GM18873 (cell line): ENCODE measurements around the gene AKAP12.

ENCODE experiments used
- ATAC-seq: cut with Tn5 transposase; IDR thresholded peaks from one replicate; pipeline ENCODE4 v1.9.1; 2021; ENCODE audit warnings: mild to moderate bottlenecking, moderate library complexity, moderate number of reproducible peaks; ENCODE audit not compliant: unreplicated experiment, low FRiP score

Gene AKAP12

DNA sequence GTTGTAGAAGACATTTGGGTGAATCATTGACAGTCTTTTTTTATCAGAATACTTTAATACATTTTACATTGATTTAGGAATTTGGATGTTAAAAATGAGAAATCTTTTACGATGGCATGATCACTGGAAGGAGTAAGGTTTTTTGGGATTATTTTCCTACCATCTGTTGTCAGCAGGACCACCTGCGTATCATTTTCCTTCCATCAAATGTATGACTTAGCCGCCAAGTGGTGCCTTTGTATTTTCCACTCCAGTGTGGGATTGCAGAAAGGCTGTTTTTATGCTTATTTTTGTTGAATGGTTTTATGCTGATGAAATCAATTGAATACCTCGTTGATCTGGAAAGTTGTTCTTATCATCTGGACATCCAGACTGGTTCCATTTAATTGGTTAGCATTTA is 35.8 kb downstream of the AKAP12 start:
- no peak for ATAC-seq

DNA sequence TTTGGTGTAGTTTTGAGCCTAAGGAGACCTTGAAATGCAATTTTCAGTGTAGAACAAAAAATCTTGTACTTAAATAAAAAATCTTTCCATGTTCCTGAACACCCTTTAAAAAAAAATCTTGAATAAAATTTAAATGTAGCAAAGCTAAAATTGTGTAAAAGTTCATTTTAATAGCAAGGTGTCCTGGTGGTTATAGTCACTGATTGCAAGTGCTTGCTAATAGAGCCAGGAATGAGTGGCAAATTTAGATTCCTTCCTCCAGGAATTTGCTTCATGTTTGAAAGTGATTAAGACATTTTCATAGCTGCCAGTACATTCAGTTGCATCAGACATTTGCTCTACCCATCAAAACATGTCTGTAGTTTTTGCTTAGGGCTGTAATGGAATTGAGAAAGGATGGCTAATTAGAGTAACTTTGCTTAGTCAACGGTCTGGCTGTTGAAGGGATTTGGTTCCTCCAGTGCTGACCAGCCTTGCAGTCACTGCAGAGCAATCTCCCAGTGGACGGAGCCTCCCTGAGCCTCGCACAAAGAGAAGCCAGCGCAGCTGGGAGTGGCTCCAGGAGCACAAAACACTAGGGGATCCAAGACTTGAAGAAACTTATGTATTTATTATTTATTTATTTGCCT is 36.5 kb downstream of the AKAP12 start:
- no peak for ATAC-seq

DNA sequence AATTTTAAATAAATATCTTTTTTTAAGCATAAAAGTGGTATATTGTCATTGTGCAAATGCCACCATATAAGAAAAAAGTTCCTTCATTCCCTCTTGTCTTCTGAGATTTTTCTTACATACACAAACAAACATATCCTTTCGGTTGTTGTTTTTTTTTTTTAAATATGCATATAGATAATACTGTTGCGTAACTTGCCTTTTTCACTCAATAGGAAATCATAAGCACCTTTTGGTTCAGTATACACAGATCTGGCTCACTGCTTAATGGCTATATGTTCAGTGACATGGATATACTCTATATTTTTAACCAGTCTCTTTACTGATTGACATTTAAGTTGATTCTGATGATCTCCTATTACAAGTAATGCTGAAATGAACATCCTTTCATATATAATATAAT is 40.1 kb downstream of the AKAP12 start:
- no peak for ATAC-seq

DNA sequence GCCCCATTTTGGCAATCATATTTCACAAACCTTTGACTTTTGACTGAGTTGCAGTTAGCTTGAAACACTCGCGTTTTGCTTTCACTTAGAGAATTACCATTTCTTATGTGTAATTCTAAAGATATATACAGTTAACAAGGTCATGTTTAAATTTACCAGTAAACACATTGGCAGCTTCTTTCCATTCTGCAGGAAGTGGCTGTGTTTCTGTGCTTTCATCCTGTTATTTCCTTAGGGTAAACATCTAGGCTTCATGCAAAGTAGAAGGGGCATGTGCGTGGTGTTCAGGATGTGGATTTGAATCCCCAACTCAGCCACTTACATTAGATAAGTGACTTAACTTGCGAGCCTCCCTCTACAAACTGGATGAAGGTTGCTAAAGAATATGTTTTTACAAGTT is 41.1 kb downstream of the AKAP12 start:
- no peak for ATAC-seq

DNA sequence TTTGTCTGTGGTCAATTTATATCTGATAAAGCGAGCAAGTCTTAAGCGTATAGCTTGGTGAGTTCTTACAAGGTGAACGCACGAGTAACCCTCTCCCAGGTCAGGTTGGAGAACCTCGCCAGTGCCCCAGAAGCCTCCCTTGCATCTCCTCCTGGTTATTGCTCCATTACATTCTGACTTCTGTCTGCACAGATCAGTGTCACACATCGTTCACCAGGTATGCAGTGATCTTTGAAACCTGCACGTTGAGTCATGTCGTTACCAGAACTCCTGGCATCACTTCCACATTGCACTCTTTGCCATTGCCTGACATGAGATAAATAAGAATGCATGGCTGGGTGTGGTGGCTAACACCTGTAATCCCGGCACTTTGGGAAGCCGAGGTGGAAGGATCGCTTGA is 44.2 kb downstream of the AKAP12 start:
- ATAC-seq, result no peak

DNA sequence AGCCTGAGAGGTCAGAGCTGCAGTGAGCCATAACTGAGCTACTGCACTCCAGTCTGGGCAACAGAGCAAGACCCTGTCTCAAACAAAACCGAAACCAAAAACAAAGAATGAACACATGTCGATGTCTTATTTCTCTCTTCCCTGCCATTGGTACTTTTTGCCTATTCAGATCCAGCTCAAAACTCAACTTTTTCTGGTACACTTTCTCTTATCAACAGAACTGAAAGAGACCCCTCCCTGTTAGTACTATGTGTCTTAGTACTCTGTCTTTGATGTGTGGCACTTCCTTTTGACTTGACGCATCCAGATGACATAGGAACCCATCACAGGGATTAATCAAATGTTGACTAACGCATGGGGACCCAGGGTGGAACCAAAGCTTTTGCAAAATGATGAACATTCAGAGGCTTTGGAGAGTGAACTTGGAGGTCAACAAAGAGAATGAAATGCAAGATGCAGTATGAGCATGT is 44.8 kb downstream of the AKAP12 start:
- ATAC-seq, result no peak

DNA sequence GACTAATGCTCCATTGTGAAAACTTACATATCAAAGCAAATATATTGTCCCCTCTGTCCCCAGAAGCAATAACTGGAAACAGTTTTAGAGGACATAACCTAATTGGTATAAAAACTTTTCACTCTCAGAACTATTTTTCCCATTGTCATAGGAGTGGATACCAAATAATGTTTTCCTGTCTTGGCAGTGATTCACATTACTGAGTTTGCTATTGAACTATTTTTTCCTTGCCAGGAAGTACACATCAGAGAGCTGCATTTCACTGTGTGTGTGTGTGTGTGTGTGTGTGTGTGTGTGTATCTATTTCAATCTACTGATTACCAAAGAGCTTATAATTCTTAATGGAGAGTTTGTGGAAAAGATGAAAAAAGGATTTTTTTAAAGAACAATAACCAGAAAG is 45.4 kb downstream of the AKAP12 start:
- no peak for ATAC-seq

DNA sequence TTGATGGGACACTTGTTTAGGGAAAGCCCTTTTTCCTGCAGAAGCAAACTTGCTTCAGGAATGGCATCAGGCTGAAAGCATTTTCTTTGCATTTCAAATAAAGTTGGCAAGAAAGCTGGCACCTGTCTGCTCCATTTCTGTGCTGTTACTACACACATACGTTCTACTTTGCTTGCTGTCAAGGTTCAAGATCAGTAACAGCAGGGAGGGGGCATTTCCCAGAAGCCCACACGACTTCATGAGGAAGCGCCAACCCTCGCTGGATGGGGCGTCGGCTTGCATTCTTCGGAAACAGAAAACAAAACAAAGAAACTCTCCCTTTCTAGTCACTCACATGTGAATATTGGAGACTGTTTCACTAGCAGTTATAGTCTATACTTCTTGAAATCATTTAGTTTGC is 46.4 kb downstream of the AKAP12 start:
- no peak for ATAC-seq

DNA sequence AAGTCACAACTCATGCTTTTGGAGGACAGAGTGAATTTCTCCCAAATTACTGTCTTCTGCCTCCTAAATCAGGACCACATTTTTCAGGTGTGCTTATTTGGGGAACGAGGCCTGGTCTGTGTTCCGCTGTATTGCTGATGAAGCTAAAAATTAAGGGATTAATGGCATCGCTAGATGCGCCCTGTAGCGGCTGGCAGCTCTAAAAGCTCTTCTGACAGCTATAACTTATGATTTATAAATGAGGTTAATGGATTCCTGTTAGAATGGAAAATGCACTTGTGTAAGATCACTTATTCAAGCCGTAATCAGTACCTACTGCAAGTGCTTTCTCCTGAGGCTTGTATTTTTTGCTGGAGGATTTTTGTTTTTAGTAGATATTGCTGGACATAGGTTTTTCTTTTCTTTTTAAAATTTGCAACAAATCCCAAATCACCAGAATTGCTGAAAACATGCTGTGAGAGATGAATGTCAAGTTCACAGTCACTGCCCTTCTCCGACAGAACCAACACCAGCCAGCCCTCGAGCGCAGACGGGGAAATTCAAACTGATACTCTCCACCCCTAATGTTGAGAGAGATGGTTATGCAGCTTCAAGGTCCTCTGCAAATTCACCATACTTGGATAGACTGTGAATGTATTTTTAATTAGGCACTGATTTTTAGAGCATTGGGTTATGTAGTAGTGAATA is 49.1 kb downstream of the AKAP12 start:
- no peak for ATAC-seq

DNA sequence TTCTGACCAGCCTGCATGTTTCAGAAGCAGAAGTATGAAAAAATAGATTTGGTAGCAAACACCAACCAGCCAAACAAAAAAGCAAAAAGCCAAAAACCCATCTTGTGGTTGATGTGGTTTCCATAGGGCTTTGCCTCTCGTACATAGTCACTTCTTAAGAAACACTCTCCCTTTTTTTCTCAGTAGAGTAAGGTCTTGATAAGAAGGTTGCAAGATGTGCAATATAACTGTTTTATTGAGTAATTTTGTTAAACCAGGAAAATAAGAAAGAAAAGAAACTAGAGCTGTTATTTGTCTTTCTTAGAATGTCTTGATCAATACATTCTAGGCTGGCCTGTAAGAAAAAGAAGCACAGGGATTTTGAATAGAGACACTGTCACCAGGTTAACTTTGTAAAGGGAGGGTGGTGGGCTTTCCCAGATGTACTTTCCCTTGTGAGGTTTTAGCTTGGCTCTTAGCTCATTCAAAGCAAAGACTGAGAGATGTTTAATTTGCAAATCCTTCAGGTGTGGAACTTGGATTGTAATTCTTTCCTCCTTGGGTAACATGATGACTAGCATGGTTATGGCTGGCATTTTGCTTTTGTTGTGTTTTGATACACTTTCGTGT is 49.7 kb downstream of the AKAP12 start:
- ATAC-seq, result no peak

DNA sequence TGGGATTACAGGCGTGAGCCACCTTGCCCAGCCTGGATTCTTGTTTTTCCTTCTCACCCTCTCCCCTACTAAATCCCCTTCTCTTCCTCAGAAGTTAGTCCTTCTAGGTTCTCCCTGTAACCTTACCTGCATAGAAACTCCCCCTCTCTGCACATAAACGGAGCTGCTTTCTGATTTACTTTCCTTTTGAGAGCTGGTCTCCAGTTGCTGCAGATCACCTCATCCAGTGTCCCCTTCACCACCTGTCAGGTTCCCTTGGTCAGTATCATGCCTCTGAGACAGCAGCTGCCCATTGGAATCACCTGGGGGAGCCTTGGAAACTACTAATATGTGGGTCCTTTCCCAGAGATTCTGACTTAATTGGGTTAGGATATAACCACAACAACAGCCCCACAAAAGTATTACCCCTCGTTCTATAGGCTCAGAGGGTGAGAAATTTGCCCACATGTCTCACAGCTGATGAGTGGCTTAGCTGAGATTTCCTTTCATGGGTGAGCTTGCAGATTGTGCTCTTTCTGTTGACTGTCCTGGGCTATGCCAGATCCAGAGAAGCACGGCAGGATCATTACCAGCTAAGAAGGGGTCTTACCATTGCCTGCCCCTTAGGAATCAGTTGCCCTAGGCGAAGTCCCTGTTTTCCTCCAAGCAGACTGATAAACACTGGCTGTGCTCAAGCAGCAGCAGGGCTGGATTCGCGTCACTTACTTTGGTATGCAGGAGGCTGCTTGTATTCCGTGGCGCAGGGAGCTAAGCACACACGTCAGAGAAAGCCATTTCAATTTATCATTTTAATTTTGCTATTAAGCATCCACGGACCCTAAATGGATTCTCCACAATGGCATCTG is 51.3 kb downstream of the AKAP12 start:
- ATAC-seq, result no peak

DNA sequence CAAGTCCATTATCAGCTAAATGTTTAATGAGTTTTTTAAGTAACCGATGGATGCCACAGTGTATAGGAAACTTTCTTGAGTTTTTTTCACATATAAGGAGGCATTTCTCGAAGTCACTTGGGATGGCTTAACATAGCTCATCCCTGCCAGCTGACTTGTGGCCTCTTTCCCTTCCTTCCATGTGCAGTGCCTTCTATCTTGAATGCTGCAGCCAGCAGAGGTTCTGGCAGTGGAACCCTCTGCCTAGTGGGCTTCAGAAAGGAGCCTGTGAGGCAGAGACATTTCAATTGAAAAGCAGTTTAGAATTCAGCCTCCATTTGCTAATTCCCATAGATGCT is 51.9 kb downstream of the AKAP12 start:
- no peak for ATAC-seq

DNA sequence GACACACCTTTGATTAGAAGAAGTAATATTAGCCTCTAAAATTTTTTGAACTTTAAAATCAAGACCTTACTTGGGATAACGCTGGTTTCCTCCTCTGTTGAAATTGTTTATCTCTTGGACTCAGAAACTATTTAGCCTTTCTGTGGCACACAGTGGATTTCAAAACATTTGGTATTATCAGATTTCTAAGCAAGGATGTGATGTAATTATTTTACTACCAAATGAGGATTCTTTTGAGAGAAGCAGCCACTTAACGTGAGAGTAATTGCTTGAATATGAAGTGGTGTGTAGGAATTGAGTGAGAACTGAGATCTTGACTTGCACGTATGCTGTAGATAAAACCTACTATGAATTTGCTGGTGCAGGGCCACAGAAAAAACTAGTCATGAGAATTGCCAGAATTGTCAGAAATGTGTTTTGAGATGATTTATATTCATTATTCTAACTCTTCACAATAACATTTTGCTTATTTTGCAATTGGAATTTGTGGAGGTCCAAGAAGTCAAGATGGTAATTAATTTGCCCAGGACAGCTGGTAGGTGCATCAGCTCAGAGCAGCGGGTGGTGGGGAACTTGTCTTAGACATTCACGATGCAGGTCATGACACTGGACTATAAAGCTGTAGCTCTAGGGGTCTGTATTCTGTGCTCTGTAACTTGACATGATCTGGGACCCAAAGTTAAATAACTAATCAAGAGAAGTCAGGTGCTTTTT is 53.4 kb downstream of the AKAP12 start:
- no peak for ATAC-seq

DNA sequence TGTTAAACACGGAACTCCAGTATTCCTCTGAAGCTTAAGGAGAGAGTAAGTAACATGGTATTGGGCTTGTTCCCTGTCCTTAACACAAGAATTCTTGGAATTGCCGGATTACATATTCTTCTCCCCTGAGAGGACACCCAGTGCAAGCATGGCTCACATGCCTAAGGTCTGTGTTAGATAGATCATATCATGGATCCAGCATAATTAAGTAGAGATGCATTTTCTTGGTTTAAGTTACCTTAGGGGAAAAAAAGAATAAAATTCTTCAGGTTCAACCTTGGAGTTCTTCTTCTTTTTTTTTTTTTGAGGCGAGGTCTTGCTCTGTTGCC is 53.9 kb downstream of the AKAP12 start:
- no peak for ATAC-seq

DNA sequence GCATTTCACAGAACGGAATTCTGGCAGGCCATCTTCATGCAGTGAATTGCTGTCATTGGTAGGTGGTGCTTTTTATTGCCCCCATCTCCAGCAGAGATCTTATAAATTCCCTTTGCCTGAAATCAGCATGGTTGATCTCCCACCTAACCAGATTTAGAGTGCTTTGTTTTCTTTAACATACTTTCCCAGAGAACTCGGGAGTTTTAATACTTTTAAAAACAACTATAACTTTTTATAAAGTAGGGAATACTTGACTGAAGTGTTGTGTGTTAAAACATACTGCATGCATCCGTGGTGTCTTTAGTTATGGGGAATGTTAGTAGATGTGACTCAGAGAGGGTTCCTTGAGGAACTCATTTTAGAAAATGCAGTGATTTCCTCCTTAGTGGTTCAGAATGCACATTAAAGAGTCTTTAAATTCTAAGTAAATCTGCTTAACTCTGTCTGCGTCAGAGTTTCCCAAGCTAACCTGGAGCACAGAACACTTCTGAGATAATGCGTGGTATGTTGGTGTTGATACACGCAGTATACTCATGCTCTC is 54.9 kb downstream of the AKAP12 start:
- no peak for ATAC-seq

DNA sequence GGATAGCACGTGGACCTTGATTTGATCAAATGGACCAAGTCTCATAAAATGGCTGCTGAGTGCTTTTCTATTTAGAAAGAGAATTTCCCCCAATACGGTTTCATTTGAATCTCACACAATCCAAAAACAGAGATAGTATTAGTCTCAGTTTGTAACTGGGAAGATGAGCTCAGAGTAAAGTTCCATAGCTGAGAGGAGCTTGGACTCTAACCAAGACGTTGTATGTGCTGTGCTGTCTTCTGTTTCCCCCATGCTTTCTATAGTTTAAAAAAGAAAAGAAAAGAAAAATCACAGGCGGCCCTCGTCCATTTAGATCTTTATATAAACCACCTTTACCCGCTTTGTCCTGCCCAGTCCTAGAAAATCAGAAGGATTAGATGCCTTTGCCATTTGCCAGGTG is 58.1 kb downstream of the AKAP12 start:
- ATAC-seq, result no peak

DNA sequence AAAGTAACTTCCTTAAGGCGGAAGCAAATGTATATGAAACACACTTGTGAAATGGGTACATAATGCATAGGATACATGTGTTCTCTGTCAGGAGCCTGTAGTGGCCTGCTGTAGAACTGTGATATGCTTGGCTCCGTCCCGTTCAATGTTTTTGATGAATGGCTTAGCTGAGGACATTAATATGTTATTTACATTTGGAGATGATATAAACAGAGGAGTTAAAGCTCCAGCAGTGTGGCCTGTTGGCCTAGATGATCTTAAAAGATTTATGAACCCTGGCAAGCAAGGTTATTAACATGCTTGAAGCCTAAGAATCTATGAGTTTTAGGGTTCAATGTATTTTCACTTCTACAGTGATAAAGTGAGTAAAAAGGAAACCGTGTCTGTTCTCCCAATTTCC is 59.2 kb downstream of the AKAP12 start:
- no peak for ATAC-seq

DNA sequence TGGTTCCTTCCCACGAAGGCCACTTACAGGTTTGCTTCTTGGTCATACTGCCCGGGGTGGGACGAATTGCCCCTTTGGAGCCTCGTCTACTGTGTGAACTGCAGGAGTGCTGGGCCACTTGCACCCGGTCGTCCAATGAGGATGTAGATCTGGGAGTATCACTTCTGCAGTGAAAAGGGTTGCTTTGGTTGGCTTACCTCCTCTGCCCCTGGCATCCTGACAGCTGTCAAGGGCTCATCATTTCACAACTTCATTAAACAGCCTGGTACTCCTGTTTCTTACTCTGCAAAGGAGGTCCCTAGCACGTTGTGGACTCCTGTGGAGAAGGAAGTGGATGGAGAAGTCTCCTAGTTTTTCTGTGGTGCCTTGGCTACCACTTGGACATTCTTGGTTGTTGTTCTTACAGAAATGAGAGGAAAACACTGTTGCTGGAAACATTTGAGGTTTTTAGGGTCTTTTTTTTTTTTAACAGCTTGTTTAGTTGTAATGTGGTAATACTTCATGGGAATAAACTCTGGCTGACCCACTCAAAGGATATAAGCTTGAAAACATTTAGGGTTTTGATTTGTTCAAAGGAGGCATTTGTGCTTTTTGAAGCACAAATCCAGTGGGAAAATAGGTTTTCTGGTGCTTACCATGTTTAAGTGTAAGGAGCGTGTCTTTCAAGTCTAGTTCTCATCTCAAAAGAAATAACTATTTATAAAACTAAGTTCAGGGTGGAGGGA is 60.7 kb downstream of the AKAP12 start:
- no peak for ATAC-seq

DNA sequence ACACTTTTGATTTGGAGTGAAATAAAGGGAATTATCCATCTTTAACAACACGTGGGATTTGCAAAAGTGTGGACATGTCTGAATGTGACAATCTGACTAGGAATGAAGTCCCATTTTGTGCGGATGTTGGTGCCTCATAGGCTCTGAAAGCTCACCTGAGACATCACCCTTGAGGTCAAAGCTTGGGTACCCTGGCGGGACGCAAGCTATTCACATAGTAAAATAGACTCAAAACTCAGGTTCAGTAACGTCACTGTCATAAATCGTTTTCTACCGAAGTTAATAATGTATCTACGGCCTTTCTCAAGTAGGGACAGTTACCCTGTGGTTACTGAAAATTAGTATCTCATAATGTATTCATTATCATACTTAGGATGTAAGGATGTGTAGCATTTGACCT is 61.8 kb downstream of the AKAP12 start:
- ATAC-seq, result no peak

DNA sequence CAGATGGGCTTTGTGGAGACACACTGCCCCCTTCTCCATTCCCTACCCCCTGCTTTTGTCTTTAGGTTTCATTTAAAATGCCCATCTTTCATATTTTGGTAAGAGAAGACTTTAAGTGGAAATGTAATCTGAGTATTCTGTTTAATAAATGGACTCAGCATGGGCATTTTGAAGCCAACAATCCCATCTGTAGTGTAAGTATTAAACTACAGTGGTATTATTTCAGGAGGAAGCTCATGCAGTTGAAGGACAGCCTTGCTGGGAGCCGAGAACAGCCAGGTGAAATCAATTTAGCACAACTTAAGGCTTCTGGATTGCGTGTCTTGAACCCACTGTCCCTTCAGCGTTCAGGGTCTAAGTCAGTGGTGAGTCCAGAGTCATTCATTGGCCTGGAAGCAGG is 63.5 kb downstream of the AKAP12 start:
- ATAC-seq, result no peak
